ENCODE measurements around the gene KANSL1L. TPM values are rescaled to one million over a fixed set of nuclear protein-coding genes. Genes with fewer than 3 reads are reported as not detected.

KANSL1L gene
- total and polyA plus RNA-seq, 2 experiments from 2014 or later: 4.2 to 38.6 TPM

DNA sequence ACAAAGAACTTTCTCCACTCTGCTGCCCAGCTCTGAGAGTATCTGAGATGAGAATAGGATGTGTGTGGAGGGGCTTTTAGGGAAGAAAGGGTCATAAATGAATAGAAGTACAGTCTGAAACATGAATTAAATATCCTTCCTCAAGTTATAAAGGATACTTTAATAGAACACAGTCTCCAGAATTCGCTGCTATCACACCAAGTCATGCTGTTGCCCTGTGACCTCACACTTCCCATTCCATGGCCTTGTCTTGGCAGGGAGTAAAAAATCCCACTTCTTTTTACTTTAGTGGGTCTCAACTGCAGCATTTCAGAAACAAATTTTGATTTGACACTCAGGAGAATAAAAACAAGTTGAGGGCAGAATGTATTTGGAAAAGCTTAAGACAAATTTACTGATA lies 172.6 kb downstream of the KANSL1L start:
- H3K36me3 ChIP-seq (replicated peaks; ENCODE audit: insufficient read depth, low read depth): no peaks in the 10 kb centered on the region
- no peak overlapping the region for H3K4me2 ChIP-seq
- no peaks in the 10 kb centered on the region for H3K27me3 ChIP-seq
- DNase-seq (ENCODE audit: low spot score): no peak
- no peaks in the 10 kb centered on the region for H3K9me3 ChIP-seq (ENCODE audit: low read depth)
- TF ChIP-seq EZH2 (IDR thresholded peaks at IDR 0.05; ENCODE audit: borderline replicate concordance): no peak
- TF ChIP-seq, protein P1, sequence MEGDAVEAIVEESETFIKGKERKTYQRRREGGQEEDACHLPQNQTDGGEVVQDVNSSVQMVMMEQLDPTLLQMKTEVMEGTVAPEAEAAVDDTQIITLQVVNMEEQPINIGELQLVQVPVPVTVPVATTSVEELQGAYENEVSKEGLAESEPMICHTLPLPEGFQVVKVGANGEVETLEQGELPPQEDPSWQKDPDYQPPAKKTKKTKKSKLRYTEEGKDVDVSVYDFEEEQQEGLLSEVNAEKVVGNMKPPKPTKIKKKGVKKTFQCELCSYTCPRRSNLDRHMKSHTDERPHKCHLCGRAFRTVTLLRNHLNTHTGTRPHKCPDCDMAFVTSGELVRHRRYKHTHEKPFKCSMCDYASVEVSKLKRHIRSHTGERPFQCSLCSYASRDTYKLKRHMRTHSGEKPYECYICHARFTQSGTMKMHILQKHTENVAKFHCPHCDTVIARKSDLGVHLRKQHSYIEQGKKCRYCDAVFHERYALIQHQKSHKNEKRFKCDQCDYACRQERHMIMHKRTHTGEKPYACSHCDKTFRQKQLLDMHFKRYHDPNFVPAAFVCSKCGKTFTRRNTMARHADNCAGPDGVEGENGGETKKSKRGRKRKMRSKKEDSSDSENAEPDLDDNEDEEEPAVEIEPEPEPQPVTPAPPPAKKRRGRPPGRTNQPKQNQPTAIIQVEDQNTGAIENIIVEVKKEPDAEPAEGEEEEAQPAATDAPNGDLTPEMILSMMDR (IDR thresholded peaks at IDR 0.05; ENCODE audit: poor library complexity): no peak
- H4K20me1 ChIP-seq (ENCODE audit: insufficient read depth, poor library complexity, severe bottlenecking): no peaks in the 10 kb centered on the region
- H2AFZ ChIP-seq: no peak overlapping the region
- no peak overlapping the region for H3K27ac ChIP-seq
- WGBS (ENCODE audit: low lambda C conversion rate, missing lambda C conversion rate): 79% methylated on average over 1 of the region's 1 CpG
- H3K4me3 ChIP-seq: no peak overlapping the region
- H3K4me1 ChIP-seq (ENCODE audit: insufficient read depth): peaks cover 6% of the 10 kb centered on the region
- H3K79me2 ChIP-seq: peaks cover 10% of the 10 kb centered on the region
- H3K9me2 ChIP-seq (replicated peaks; ENCODE audit: insufficient read depth): no peaks in the 10 kb centered on the region

DNA sequence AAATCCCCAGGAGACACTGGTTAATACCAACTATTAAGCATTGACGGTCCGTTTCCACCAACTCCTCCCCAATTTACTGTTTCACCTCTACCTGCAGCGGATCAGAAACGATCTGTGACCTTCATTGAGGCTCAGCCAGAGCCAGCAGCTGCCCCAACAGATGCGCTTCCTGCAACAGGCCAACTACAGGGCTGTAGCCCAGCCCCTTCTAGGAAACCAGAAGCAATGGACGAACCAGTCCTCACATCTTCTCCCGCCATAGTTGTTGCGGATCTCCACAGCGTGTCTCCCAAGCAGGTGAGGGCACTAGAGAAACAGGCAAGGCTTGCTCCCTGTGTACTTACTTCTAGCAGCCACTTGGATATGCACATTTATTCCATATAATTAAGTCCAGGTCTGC lies 177.2 kb downstream of the KANSL1L start:
- H3K27ac ChIP-seq: no peak overlapping the region
- no peak overlapping the region for H3K4me3 ChIP-seq
- H3K4me2 ChIP-seq: no peak overlapping the region
- no peak for DNase-seq (ENCODE audit: low spot score)
- WGBS (ENCODE audit: low lambda C conversion rate, missing lambda C conversion rate): 91% methylated on average over 9 of the region's 9 CpGs
- no peaks in the 10 kb centered on the region for H3K79me2 ChIP-seq
- H4K20me1 ChIP-seq (ENCODE audit: insufficient read depth, poor library complexity, severe bottlenecking): no peaks in the 10 kb centered on the region
- TF ChIP-seq, protein P1 (IDR thresholded peaks at IDR 0.05; ENCODE audit: poor library complexity): no peak
- TF ChIP-seq EZH2 (IDR thresholded peaks at IDR 0.05; ENCODE audit: borderline replicate concordance): no peak
- TF ChIP-seq EZH2phosphoT487 (IDR thresholded peaks at IDR 0.05; ENCODE audit: low read depth, severe bottlenecking, unreplicated experiment): no peak
- H2AFZ ChIP-seq: no peak overlapping the region
- peaks cover 6% of the 10 kb centered on the region for H3K27me3 ChIP-seq
- H3K36me3 ChIP-seq (replicated peaks; ENCODE audit: insufficient read depth, low read depth): no peaks in the 10 kb centered on the region
- H3K9me3 ChIP-seq (ENCODE audit: low read depth): no peaks in the 10 kb centered on the region
- H3K4me1 ChIP-seq (ENCODE audit: insufficient read depth): no peaks in the 10 kb centered on the region
- no peaks in the 10 kb centered on the region for H3K9me2 ChIP-seq (replicated peaks; ENCODE audit: insufficient read depth)

DNA sequence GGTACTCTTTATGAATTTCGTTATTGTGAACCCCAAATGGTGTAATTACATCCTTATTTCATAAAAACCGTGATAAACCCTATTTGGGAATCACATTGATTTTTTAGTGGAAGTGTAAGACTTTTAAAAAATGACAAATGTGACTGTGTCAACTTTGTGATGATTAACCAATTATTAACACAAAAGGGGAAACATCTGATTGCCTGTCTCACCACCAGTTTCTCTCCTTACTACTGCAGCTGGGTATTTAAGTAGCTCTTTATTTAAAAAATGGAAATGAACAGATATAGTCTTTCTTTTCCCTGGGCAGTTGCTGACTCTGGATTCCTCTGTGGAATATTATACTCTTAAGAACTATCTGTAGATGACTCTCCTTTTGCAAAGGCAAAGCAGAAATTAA lies 180.4 kb downstream of the KANSL1L start:
- Histone ChIP-seq H3K27me3 (peaks cover 15% of the 10 kb centered on the region), H3K4me2 (no peak overlapping the region), H3K4me3 (no peak overlapping the region), H3K9me3 (ENCODE audit: low read depth) (no peaks in the 10 kb centered on the region), H3K36me3 (replicated peaks; ENCODE audit: insufficient read depth, low read depth) (no peaks in the 10 kb centered on the region), H3K4me1 (ENCODE audit: insufficient read depth) (no peaks in the 10 kb centered on the region), H3K79me2 (no peaks in the 10 kb centered on the region), H3K27ac (no peak overlapping the region), H3K9me2 (replicated peaks; ENCODE audit: insufficient read depth) (no peaks in the 10 kb centered on the region), H2AFZ (no peak overlapping the region), H4K20me1 (ENCODE audit: insufficient read depth, poor library complexity, severe bottlenecking) (no peaks in the 10 kb centered on the region)
- DNase-seq (ENCODE audit: low spot score): no peak
- 66% methylated on average over 2 of the region's 2 CpGs for WGBS (ENCODE audit: low lambda C conversion rate, missing lambda C conversion rate)
- TF ChIP-seq EZH2phosphoT487 (IDR thresholded peaks at IDR 0.05; ENCODE audit: low read depth, severe bottlenecking, unreplicated experiment) (no peak), EZH2 (IDR thresholded peaks at IDR 0.05; ENCODE audit: borderline replicate concordance) (no peak)
- TF ChIP-seq, protein P1 (IDR thresholded peaks at IDR 0.05; ENCODE audit: poor library complexity): no peak

DNA sequence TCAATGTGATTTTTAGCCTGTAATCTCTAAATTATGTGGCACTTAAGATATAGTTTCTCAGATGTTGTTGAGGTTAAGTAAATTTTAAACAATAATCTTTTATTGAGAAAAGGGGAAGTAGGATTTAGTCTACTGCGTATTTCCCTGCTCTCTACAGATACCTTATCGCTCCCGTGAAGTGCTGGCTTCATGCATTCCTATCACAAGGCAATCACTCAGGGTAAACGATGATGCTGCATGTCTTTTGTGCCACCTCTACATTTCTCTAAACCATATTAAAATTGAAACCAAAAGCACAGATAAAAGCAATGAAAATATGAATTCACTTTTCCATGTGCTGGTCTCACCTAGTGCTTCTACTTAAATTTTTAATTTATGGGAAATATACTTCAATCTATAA lies 183.2 kb downstream of the KANSL1L start:
- WGBS (ENCODE audit: low lambda C conversion rate, missing lambda C conversion rate): 55% methylated on average over 4 of the region's 4 CpGs
- Histone ChIP-seq H3K4me3 (no peak overlapping the region), H3K36me3 (replicated peaks; ENCODE audit: insufficient read depth, low read depth) (no peaks in the 10 kb centered on the region), H4K20me1 (ENCODE audit: insufficient read depth, poor library complexity, severe bottlenecking) (no peaks in the 10 kb centered on the region), H3K4me1 (ENCODE audit: insufficient read depth) (no peaks in the 10 kb centered on the region), H3K9me2 (replicated peaks; ENCODE audit: insufficient read depth) (no peaks in the 10 kb centered on the region), H3K27me3 (peaks cover 18% of the 10 kb centered on the region), H3K79me2 (no peaks in the 10 kb centered on the region), H2AFZ (no peak overlapping the region), H3K4me2 (no peak overlapping the region), H3K9me3 (ENCODE audit: low read depth) (no peaks in the 10 kb centered on the region), H3K27ac (no peak overlapping the region)
- TF ChIP-seq, protein P1 (IDR thresholded peaks at IDR 0.05; ENCODE audit: poor library complexity): no peak
- no peak for DNase-seq (ENCODE audit: low spot score)
